Amygdala (tissue), 56 donors: ENCODE results near the gene KCNT2.
A peak's percentile ranks its signal among the peaks of the same experiment; 100 is the strongest.

Experiments
- DNase-seq, 56 donors: peaks; one replicate each; lab custom pipeline; 2025; lab: John Stamatoyannopoulos, UW

KCNT2 gene

GRCh38 chr1:196593955-196594354, 14.3 kb downstream of the KCNT2 start:
- DNase-seq, result no peak

DNA sequence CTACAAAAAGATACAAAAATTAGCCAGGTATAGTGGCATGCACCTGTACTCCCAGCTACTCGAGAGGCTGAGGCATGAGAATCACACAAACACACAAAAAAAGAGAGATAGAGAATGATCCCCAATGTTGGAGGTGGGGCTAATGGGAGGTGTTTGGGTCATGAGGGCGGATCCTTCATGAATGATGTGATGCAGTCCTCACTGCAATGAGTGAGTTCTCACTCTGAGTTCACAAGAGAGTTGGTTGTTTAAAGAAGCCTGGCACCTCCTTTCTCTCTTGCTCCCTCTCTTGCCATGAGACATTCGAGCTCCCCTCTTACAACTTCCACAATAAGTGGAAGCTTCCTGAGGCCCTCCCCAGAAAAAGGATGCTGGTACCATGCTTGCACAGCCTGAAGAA, 17.3 kb downstream of the KCNT2 start:
- no peak for DNase-seq

GRCh38 chr1:196590012-196590708, 18.1 kb downstream of the KCNT2 start:
- DNase-seq, result no peak

GRCh38 chr1:196584696-196585095, 23.5 kb downstream of the KCNT2 start:
- no peak for DNase-seq

- DNase-seq, result no peak
These were observed 30.9 kb downstream of the KCNT2 start for GRCh38 chr1:196577386-196577785.

GRCh38 chr1:196573226-196573625, 35.0 kb downstream of the KCNT2 start:
- no peak for DNase-seq

- no peak for DNase-seq
These were observed 41.0 kb downstream of the KCNT2 start for GRCh38 chr1:196567238-196567637.

GRCh38 chr1:196563768-196564167, 44.5 kb downstream of the KCNT2 start:
- no peak for DNase-seq

GRCh38 chr1:196559314-196559713, 48.9 kb downstream of the KCNT2 start:
- DNase-seq, result no peak

GRCh38 chr1:196558411-196558810, 49.8 kb downstream of the KCNT2 start:
- no peak for DNase-seq

DNA sequence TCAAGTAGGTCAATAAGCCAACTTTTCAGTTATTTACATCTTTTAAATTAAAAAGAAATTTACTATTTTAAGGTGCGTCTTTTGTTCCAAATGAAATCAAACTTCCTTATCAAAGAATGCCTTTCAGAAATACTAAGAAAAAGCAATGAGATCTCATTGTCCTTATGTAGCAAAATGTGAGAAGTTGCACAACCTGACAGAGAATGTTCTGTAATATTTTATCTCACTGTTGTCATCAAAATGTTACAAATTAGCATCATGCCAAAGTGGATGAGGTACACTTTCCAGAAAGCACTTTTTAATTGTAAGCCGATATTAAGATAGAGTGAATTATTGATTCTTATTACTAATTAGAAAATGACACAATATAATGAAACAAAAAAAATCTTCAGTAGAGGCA, 50.4 kb downstream of the KCNT2 start:
- DNase-seq, result no peak

DNA sequence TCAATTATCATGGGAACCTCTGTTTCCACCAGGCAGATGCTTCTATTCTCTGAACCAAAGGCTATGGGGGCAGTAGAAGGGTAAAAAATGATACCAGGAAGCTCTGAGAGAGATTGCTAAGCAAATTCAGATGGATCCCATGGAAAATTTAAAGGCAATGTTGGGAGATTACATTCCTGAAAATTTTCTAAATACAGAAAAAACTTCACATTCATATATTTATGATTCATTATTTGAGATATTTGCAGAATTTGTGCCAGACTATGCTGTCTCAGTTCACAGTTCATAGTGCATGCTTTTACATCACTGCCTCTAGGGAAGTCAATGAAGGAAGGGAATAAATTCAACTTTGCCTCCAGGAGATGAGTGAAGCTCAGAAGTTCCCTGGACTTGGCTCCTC, 57.5 kb downstream of the KCNT2 start:
- DNase-seq, result no peak

GRCh38 chr1:196546272-196547111, 61.7 kb downstream of the KCNT2 start:
- no peak for DNase-seq

DNA sequence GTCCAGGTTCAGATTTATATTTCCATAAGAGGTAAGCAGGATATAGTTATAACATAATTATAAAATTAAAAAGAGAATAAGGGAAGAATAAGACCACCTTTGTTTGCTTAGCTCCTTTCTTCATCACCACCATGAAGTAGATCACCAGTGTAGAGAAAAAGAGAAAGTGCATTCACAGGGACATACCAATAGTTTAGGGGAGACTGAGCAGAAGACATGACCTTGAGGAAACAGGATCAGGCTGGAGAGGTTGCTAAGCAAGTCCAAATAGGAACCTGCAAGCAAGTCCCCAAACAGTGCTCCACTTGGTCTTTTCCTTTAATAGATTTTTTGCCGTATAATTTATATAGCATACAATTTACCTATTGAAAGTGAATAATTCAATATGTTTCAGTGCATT, 63.0 kb downstream of the KCNT2 start:
- DNase-seq, result no peak

DNA sequence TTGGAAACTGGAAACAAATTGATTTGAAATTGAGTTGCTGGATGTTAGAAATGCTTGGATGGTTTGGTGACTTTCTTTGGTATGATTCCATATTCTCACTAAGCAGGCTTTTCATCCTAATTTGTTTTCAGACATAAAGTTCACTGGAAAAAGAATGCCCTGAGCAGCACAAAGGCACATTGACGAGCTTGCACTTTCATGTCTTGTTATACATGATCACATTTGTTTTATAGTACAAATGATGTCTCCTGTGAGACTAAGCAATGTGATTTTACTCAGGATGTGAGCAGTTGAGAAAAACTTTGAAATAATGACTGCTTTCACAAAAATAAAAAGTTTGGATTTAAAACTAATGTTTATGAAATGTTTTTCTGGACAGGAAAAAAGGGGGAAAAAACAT, 63.6 kb downstream of the KCNT2 start:
- DNase-seq, result no peak

GRCh38 chr1:196543833-196544232, 64.4 kb downstream of the KCNT2 start:
- no peak for DNase-seq

GRCh38 chr1:196538473-196538872, 69.8 kb downstream of the KCNT2 start:
- peak in 2 of 56 donors; percentile 7 to 16 for DNase-seq

- DNase-seq, result no peak
These were observed 72.5 kb downstream of the KCNT2 start for GRCh38 chr1:196535727-196536126.

DNA sequence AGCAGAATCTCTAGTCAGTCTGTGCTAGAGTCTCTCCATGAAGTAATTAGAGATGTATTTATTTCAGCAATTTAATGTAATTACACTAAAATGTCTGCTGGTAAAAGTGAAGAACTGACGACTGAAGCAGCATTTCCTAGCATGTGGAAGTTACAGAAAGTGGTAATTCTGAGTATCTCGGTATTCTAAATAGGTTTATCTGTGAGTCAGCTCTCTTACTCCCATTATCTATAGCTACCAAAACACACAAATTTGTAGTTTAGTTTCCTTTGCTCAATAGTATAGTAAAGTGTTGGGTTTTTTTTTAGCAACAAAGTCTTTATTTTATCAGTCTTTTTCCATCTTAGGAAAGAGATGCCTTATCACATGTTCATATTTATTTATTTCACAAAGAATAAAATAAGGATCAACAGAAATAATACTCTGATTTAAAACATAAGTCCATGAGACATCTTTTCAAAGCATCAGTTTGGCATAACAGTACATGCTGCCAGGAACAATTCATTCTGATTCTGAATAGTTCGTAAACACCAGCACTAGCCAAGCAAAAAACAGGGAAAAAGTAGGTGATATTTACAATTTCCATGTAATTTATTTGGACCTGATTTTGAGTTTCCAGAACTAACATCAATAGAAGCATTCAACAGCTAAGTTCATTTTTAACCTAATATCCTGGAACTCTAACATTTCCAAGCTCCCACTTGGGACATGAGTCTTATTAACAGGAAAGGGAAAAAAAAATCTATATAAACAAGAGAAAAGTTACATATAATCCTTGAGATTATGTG, 76.3 kb downstream of the KCNT2 start:
- DNase-seq, result no peak

DNA sequence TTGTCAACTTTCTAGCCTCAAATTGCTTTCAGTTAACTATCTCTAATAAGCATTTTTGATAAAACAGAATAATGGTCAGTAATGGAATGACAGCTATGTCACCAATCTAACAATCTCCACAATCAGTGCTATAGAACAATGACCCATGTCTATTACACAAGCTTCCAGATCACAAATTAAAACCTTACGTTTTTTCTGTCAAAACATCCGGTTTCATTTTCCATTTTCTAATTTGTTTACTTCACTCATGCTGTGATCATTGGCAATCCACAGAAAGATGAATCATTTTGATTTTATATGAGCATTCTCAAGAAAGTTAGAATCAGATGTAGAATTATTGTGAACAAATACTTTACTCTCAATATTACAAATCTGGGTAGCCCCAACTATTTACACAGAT, 80.3 kb downstream of the KCNT2 start:
- no peak for DNase-seq
